ENCODE measurements around the gene MINDY2.
"Not testable (repeated sequence)": the region's sequence is repeated elsewhere in the genome, so short reads cannot be mapped to it uniquely, and the experiment has no call there.

Gene MINDY2

DNA sequence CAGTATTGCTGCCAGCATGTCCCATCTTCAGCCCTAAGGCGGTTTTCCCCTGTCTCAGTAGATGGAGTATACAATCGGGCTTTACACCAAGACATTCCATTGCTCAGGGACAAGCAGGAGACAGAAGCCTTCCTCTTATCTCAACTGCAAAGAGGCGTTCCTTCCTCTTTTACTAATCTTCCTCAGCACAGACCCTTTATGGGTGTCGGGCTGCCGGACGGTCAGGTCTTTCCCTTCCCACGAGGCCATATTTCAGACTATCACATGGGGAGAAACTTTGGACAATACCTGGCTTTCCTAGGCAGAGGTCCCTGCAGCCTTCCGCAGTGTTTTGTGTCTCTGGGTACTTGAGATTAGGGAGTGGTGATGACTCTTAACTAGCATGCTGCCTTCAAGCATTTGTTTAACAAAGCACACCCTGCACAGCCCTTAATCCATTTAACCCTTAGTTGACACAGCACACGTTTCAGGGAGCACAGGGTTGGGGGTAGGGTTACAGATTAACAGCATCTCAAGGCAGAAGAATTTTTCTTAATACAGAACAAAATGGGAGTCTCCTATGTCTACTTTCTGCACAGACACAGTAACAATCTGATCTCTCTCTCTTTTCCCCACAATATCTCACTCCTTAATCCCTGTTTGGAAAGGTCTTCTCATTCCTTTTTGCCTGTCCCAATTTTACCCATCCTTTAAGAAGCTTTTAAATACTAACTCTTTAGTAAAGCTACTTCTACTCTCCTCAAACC lies 62.8 kb downstream of the MINDY2 start:
- not testable (repeated sequence) for DNase-seq

DNA sequence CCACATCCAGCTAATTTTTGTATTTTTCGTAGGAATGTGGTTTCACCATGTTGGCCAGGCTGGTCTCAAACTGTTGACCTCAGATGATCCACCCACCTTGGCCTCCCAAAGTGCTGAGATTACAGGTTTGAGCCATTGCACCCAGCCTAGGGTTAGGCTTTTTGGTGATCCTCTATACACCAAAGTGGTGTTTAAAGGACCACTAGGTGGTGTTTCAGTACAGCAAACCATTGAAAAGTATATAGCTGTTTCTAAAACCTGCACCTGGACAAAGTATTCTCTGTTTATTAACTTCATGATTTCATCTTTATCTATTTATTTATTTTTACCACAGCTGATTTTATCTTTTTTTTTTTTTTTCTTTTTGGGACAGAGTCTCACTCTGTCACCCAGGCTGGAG lies 68.4 kb downstream of the MINDY2 start:
- DNase-seq: peak; percentile 6

GRCh38 chr15:58840048-58840447 lies 68.9 kb downstream of the MINDY2 start:
- peak; percentile 40 for DNase-seq

- DNase-seq: no peak
Measured at GRCh38 chr15:58842713-58843396, 71.8 kb downstream of the MINDY2 start.

GRCh38 chr15:58851205-58851604 lies 80.1 kb downstream of the MINDY2 start:
- DNase-seq: not testable (repeated sequence)

GRCh38 chr15:58852347-58852746 lies 81.2 kb downstream of the MINDY2 start:
- DNase-seq: no peak

DNA sequence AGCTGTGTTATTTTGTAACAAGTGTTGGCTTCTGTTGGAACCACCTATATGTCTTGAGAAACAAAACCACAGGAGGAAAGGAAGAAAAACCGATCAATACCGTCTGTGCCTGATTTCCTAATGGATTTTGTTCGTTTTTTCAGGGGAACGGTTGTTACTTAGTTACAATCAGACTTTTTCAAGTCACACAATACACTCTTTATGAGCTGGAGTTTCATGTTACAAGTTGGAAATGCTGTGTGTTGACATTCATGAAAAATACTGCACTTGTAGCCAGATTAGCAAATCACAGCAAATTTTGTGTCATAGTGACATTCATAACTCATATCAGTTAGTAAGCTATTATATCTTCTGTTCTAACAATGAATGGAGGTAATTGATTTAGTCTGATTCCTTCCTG lies 83.5 kb downstream of the MINDY2 start:
- DNase-seq: no peak

GRCh38 chr15:58856086-58856485 lies 85.0 kb downstream of the MINDY2 start:
- peak; percentile 72 for DNase-seq

DNA sequence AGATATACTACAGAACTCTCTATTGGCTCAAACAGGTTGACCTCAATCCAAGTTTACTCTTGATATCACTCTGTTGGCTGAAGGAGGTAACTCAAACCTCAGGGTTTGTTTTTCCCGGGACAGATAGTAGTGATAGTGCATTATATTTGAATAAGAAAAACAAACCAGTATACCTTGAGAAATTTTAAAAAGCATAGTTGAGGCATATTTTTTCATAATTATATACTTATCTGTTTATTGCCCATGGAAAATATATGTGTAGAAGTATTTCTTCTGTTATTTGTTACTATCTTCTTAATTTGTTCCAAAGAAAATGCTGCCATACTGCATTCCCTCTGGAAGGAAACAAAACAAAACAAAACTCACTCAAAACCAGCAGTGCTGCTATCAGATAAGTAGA lies 85.5 kb downstream of the MINDY2 start:
- not testable (repeated sequence) for DNase-seq

DNA sequence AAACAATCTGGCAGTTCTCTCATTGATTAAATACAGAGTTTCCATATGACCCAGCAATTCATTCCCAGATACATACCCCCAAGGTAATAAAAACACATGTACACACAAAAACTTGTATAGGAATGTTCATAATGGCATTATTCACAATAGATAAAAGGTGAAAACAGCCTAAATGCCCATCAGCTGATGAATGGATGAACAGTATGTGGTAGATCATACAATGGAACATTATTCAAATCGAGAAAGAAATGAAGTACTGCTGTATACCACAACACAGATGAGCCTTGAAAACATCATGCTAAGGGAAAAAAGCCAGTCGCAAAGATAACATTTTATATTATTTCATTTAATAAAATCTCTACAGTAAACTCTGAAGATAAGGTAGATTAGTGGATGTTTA lies 91.2 kb downstream of the MINDY2 start:
- DNase-seq: no peak

DNA sequence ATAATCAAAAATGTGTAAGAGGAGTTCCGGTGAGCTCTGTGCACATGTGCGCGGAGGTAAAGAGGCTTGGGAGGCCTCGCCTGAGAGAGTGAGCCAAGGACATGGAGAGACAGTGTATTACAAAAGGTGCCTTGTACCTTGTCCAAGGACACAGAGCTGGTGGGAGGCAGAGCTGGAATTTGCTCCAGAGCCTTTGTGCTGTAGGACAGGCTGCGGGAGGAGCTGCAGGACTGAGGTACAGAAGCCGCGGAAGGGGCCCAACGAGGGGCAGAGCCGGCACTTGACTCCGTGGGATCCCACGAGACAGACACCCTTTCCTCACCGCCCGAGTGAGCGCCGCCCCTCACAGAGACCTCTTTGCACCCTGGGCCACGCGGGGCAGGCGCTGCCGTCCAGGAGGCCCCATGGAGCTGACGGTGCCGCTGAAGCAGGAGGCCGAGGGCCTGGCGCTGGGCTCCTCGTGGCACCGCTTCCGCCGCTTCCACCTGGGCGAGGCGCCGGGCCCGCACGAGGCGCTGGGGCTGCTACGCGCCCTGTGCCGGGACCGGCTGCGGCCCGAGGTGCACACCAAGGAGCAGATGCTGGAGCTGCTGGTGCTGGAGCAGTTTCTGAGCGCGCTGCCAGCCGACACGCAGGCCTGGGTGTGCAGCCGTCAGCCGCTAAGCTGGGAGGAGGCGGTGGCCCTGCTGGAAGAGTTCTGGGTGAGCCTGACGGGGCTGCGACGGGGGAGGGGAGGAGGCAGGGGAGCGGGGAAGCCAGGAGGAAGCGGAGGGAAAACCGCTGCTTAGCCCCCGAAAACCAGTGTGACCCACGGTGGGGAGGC lies 93.7 kb downstream of the MINDY2 start:
- DNase-seq: no peak

- no peak for DNase-seq
Measured at GRCh38 chr15:58865425-58865880, 94.4 kb downstream of the MINDY2 start.

GRCh38 chr15:58867926-58868325 lies 96.8 kb downstream of the MINDY2 start:
- DNase-seq: no peak

DNA sequence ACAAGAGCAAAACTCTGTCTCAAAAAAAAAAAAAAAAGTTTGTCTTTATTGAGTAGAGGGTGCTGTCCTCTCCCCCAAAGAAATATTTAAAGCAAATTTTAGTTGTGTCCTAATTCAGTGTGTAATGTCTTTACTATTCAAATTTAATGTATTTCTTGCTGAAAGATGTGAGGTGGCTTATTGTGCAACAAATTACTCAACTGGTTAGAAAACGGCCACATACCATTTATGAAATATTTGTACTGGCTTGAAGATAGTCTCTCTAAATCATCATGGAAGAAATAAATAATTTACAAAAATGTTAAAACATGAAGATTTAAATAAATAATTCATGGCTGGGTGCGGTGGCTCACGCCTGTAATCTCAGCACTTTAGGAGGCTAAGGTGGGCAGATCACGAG lies 99.3 kb downstream of the MINDY2 start:
- DNase-seq: peak; percentile 6

GRCh38 chr15:58873267-58873666 lies 102.2 kb downstream of the MINDY2 start:
- peak; percentile 60 for DNase-seq

GRCh38 chr15:58875343-58875742 lies 104.2 kb downstream of the MINDY2 start:
- DNase-seq: no peak

DNA sequence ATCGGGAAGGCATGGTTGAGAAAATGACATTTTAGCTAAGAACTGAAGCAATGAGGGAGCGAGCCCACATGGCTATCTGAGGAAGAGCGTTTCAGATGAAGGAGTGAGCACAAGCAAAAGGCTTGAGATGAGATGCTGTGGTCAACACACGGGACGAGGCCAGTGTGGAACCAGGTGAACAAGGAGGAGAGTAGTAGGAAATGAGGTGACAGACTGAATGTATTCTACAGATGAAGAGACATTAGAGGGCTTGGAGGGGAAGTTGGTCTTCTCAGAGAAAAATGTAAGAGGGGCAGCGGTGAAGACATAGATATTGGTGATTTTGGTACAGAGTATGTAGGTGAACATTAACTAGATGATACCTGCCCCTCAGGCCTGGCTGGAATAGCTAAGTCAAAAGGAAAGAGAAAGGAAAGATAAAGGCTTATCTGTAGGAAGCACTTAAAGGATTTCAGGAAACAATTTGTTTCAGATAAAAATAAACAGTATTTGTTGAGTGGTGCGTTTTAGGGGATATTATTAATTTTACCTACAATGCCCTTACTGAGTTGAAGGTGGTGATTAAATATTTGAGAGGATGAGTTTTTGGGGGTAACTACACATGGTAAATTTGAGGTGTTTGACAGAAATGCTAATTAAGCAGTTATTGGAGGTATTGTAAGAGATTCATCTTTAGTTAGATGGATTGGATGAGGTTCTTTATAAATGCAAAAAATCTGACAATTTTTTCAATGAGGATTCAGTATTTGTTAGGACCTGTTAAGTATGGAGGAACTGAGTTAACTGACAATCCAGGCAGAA lies 105.4 kb downstream of the MINDY2 start:
- DNase-seq: no peak

DNA sequence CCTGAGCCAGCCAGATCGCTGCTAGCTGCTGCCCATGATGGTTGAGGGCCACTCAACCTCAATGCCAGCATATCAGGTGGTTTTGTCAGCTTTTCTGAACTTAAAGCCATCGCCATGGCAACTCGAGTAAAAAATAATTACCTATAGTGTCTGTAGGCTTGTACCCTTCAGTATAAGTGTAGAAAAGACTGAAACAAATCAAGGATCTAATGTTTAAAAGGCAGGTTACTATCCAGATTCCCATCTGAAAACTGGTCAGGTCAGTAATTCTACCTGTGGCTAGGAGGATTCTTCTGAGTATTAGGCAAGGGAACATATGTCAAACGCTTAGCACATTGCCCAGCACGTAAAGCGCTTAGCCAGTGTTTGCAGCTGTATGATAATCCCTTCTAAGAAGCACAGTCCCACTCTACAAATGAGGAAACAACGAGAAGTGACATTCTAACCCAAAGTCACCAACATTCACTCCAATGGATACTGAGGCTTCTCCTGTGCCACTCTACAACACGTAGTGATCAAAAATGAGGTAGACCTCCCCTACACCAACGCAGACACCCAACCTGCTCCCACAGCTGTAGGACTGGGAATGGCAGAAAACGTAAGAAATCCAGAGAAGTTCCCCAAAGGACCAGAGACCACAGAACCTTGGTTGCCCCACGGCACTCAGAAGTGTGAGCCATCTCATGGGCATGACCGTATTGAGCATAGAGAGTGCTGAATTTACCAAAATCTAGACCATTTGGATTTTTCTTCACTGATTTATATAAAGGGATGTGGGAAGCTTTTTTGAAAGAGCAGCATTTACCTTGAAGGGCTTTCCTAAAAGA lies 107.1 kb downstream of the MINDY2 start:
- DNase-seq: no peak

GRCh38 chr15:58880320-58880719 lies 109.2 kb downstream of the MINDY2 start:
- no peak for DNase-seq

DNA sequence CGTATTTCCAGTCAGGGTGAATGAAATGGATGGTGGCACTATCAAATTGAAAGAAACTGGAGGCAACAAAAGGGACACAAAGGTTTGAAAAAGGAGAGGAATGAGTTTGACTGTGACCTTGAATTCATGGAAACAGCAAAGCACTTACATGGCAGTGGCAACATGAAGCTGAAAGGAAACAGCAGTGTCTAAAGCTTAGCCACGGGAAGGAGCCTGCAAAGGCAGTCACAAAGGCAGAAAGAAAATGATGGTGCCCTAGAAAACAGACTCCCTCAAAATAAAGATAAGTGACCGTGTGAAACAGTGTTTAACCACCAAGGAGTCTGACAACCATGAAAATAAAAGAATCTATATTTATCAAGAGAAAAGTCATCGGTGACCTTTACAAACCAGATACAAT lies 111.1 kb downstream of the MINDY2 start:
- DNase-seq: no peak

DNA sequence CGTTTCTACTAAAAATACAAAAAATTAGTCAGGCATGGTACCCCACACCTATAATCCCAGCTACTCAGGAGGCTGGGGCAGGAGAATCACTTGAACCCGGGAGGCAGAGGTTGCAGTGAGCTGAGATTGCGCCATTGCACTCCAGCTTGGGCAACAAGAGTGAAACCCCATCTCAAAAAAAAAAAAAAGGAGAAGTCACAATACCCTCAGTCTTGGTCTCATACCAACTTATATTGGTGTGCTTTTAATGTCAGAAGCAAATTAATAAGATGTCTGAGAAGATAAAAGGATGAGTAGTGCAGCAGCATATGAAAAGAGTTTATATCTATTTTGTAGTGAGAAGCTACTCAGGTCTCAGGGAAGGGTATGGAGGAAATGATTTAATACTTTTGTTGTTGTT lies 112.8 kb downstream of the MINDY2 start:
- not testable (repeated sequence) for DNase-seq

DNA sequence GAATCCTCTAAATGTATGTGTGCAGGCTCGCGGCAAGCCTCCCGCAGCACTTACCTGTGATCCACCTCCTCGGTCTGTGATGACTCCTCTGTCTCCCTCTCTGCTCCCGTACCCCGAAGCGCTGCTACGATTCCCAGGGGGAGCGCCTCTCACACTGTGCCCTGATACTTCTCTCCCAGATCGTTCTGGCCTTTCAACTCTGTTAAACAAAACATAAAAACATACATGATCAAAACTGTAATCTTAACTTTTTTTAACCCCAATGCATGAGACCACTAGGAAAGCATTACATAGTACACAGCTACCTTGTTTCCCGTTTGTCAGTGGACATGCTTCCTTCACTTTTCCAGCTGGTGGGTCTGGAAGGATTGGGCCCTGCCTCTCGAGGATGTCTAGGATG lies 115.8 kb downstream of the MINDY2 start:
- DNase-seq: no peak

Data from EL (cell line).